HL-60/S4 treated with retinoic acid at 250 ng/mL for 4 days and 3 days (cell line): ENCODE data around the gene NGFR.

Source experiments
- in situ Hi-C: fragments of 300-500 bp; cut with MboI; formaldehyde crosslinking; loops from 2 replicates; pipeline ENCODE4 v1.7.0; 2022; ENCODE audit warnings: low sequenced_read_pairs

The NGFR gene

GRCh38 chr17:49494986-49495841 is at the start of gene NGFR:
Gene NGFR, plus strand, starts transcription at chr17:49495293. Its CDS starts 125 bp downstream, at chr17:49495418.
- in situ Hi-C loops, result no loop called here

GRCh38 chr17:49445591-49445990 is 49.5 kb upstream of the NGFR start:
- in situ Hi-C loops, result no loop called here

GRCh38 chr17:49447628-49448302 is 47.3 kb upstream of the NGFR start:
- in situ Hi-C loops, result no loop called here

GRCh38 chr17:49450181-49450580 is 44.9 kb upstream of the NGFR start:
- in situ Hi-C loops, result no loop called here

GRCh38 chr17:49450735-49451134 is 44.4 kb upstream of the NGFR start:
- in situ Hi-C loops, result no loop called here

- in situ Hi-C loops, result no loop called here
These were observed 42.9 kb upstream of the NGFR start for GRCh38 chr17:49452201-49452600.

- in situ Hi-C loops, result no loop called here
These were observed 42.4 kb upstream of the NGFR start for GRCh38 chr17:49452661-49453060.

GRCh38 chr17:49454050-49454449 is 41.0 kb upstream of the NGFR start:
- in situ Hi-C loops, result no loop called here

GRCh38 chr17:49455272-49455861 is 39.7 kb upstream of the NGFR start:
- in situ Hi-C loops, result no loop called here

- in situ Hi-C loops, result no loop called here
These were observed 38.7 kb upstream of the NGFR start for GRCh38 chr17:49456183-49456965.

- in situ Hi-C loops, result no loop called here
These were observed 37.2 kb upstream of the NGFR start for GRCh38 chr17:49457564-49458535.

GRCh38 chr17:49459401-49459984 is 35.6 kb upstream of the NGFR start:
- in situ Hi-C loops, result no loop called here

- in situ Hi-C loops, result no loop called here
These were observed 34.7 kb upstream of the NGFR start for GRCh38 chr17:49460401-49460800.

GRCh38 chr17:49461580-49461979 is 33.5 kb upstream of the NGFR start:
- in situ Hi-C loops, result no loop called here

GRCh38 chr17:49464049-49464448 is 31.0 kb upstream of the NGFR start:
- in situ Hi-C loops, result no loop called here

- in situ Hi-C loops, result no loop called here
These were observed 29.7 kb upstream of the NGFR start for GRCh38 chr17:49465331-49465903.

- in situ Hi-C loops, result no loop called here
These were observed 28.7 kb upstream of the NGFR start for GRCh38 chr17:49466436-49466835.

GRCh38 chr17:49467175-49467574 is 27.9 kb upstream of the NGFR start:
- in situ Hi-C loops, result no loop called here

GRCh38 chr17:49468811-49469385 is 26.2 kb upstream of the NGFR start:
- in situ Hi-C loops, result no loop called here
